GM21515 (cell line): Measurements from ENCODE around the gene SV2C.

Experiments
- ATAC-seq: cut with Tn5 transposase; IDR thresholded peaks from one replicate; pipeline ENCODE4 v1.9.1; 2021; ENCODE audit not compliant: unreplicated experiment

The SV2C gene

DNA sequence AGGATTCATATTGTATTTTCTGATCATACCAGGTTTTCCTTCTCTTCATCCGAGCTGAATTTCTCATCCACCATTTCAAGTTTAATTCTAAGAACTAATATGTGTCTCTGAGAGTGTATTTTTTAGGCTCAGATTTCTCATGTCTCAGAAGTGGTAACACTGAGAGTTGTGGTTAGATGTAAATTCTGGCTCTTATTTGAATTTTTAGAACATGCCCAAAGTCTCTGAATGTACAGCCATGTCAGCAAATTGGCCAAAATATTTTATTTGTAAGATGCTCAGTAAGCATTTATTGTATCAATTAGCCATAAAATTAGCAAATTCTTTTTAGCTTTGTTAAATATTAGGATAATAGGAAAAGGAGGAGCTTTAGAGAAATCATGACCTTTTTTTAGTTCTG lies 16.6 kb downstream of the SV2C start:
- peak; percentile 35 for ATAC-seq

DNA sequence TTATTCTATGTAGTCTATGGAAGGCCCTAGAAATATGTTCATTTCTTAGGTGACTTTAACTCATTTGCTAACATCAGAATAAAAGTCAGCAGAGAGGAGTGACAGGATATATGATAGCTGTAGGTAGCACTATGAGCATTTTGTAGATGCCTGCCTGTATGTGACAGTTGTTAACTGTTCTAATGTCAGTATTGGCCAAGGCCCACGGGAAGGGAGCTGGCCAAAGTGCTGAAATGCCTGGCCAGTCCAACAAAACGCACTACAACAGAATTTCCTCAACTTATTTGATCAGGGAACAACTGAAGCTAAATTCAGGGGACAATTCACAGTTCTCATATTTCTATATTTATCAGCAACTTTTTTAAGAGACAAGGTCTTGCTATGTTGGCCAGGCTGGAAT lies 20.8 kb downstream of the SV2C start:
- ATAC-seq, result no peak

DNA sequence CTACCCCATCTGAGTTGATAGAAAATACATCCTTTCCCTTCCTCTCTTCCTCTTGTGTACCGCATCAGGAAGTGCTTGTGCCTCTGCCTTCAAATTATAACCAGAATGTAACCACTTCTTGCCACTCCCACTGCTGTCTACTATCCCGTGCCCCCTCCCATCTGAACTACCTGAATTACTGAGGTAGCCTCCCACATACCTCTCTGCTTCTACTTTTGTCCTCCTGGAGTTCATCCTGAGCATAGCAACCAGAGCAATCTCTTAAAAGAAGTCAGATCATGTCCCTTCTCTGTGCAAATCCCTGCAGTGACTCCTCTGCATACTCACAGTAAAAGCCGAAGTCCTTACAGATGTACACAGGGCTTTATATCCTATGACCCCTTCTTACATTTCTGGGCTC lies 23.0 kb downstream of the SV2C start:
- no peak for ATAC-seq

DNA sequence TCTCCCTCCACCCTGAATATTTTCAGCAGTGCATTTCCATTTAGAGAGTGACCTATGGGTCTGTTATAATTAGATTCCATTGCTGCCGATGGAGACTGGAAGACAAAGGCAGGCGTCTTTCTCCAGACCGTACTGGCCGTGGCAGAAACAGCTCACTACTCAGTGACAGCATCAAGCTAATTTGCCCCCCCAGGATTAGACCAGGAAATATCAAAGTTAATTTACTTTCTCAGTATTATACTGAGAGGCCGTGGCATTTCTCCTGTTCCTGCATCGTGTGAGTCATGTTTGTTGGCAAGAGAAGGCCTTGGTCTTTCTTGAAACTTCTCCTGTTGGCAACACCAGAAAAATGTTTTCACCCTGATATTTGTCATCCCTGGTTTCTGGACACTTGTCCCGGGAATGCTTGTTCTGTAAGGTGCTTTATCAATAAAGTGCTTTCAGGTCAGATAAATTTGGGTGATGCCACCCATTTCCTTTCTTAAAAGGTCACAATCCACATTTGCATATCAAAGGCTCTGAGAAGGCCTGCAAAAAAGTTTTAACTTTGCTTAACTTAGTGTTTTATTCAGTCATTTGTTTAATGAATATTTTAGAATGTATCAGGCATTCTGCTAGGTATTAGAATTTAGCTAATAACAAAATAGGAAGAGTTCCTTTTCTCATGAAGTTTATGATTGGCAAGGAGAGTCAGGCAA lies 28.4 kb downstream of the SV2C start:
- no peak for ATAC-seq

GRCh38 chr5:76113103-76113502 lies 29.9 kb downstream of the SV2C start:
- no peak for ATAC-seq

DNA sequence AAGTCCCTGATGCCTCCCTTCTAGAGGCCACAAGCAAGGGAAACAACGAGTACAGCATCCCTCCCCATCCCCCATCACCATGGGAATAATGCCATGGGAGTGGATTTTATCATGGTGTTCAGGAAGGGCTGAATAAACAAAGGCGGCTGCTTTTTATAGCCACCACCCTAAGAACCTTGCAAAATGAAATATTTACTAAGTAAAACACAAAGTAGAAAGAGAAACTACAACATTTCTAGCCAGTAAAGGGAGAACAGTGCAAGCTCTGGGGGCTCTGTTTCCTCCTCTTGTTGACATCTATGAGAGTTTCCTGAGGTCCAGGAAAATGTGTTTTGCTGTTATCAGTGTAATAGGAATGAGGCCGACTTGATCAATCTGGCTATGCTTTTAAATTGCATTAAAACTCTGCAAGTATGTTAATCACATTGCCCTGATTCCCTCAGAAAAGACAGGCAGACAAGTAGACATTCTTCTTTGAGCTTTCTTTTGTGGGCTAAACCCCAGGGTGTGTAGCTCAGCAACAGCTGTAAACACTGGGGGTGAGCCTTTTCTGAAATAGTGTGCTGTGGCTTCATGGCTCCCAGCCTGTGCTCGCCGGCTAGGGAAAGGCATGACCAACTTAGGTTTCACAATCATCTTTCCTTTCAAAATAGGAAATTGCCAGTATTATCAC lies 31.1 kb downstream of the SV2C start:
- ATAC-seq, result no peak

DNA sequence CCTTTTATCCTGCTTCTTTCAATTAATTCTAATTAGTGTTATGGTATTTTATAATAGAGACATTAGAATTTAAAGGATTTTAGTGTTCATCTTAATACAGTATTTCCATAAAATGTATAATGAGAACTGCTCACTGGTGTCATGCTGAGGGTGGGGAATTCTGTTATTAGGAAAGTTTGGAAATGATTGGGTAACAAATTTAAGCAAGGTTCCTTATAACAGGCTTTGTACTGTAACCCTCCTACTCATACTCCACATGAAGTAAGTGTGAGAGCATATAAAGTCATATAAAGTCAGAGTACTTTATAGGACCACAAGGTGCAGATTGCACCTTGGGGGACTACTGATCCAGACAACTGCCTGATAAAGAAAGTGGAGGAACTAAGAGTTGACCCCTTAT lies 42.2 kb downstream of the SV2C start:
- no peak for ATAC-seq

- no peak for ATAC-seq
These were observed 42.7 kb downstream of the SV2C start for GRCh38 chr5:76125888-76126287.

DNA sequence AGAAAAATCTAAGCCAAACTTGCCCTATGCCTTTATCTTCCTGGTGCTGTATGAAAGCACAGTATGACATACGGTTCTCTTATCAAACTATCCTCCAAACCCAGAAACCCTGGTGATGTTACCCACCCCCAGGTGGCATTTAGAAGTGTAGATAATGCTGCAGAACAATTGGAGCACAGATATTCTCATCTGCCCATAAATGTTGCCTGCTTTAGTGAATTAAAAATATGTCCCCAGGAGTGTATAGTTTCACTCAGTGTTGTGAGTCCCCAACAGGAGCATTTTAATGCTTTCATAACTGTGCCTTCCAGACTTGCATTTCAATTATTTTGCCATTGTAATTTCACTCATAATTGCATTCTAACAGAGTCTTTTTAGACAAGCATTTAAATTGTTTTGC lies 50.8 kb downstream of the SV2C start:
- ATAC-seq, result no peak

DNA sequence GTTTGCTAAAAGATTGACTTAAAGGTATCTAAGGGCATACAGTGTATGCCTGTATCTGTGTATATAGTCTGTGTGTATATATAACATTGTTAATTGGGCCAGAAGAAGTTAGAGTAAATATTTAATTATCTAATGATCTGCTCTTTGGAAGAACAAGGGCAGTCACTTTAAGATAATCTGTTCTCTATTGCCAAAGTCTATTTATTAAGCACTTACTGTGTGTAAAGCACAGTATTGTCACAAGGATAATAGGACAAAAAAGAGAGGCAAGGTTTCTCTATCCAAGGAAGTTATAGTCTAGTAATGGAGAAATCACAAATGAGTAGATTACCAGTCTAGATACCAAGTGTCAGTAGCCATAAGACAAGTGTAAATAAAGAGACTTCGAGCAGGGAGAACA lies 51.5 kb downstream of the SV2C start:
- ATAC-seq, result no peak

DNA sequence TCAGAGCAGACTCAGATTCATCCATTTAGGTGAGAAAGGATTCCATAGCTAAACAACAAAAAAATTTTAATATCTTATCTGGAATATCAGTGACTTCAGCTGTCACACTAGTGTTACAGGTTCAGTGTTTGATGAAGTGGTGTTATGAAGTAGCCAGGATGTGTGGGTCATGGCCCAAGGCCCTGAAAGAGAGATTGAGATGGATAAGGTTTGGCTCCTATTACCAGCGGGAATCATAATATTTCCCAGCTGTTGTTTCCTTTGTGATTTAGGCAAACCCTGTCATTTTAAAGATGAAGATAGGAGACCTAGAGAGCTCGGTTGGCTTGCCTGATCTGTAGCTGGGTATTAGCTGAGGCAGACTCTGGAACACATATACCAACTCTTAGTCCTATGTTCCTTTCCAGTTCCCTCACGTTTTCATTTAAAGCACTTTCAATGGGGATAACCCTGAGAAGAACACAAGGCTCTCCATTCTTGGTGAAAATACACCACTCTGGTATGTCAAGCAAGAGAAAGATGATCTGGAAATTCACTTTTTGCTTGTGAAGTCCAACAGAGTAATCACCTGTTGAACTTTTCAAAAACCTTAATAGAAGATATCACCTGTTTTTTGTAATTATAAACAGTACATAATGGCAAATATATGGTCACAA lies 54.8 kb downstream of the SV2C start:
- ATAC-seq, result no peak

DNA sequence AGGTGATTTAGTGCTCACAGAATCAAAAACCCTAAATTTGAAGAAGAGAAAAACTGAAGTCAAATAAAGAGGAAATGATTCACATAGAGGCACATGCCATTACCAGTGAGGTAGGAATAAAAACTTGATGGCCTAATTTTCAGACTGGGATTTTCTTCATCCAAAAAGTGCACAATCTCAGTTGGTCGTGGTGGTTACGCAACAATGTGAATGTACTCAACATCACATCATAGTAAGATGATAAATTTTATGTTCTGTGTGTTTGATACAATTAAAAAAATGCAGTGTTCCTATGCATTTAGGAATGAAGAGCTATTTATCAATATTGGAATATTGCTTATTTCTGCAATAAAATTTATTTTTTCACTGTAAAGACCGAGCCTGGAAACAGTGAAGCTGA lies 60.7 kb downstream of the SV2C start:
- no peak for ATAC-seq

GRCh38 chr5:76144513-76145274 lies 61.5 kb downstream of the SV2C start:
- no peak for ATAC-seq

DNA sequence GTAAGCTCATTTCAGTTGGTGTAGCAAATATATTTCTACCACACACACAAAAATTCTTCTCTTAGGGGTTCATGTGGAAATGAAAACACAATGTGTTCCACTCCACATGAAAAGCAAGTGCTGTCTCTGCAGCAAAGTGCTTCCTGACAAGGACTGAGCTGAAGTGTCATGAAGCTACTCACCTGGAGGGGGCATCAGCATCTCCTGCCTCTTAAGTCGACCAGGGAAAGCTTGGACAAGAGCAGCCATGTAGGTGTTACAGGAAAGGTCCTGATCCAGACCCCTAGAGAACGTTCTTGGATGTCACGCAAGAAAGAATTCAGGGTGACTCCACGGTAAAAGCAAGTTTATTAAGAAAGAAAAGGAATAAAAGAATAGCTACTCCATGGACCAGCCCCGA lies 62.8 kb downstream of the SV2C start:
- no peak for ATAC-seq

- ATAC-seq, result no peak
These were observed 66.5 kb downstream of the SV2C start for GRCh38 chr5:76149636-76150035.

DNA sequence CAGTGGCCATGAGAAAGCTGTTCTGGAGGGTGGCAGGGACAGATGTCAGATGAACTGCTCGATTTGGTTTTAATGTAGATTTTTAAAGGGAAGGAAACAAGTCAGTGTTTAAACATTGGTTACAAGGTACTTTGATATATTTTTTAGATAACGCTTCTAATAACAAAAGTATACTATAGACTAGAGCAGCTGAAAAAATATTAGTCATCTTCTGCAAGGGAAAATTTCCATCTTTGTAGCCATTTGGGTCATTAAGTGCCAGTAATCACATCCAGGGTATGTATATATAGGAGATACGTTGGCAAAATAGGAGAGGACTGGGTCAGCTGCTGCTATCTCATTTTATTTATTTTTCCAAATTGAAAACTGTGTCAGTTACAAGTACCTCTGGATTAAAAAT lies 69.0 kb downstream of the SV2C start:
- ATAC-seq, result no peak

- no peak for ATAC-seq
These were observed 69.5 kb downstream of the SV2C start for GRCh38 chr5:76152700-76153099.

DNA sequence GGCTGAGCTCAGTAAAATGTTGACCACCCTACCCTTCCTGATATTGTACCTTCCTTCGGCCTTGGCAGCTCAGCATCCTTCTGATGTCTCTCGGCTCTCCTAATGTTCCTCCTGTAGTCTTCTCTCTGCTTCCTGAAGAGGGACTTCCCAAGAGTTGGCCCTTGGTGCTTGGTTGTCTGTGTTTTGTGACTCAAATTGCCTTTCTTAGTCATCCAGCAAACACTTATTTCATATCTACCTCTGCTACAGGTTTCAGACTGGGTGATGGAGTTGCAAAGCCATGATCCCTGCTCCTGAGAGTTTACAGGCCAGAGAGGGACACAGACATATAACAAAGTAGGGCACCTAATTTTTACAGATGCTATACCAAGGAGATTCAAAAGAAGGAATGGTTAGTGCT lies 70.1 kb downstream of the SV2C start:
- ATAC-seq, result no peak

DNA sequence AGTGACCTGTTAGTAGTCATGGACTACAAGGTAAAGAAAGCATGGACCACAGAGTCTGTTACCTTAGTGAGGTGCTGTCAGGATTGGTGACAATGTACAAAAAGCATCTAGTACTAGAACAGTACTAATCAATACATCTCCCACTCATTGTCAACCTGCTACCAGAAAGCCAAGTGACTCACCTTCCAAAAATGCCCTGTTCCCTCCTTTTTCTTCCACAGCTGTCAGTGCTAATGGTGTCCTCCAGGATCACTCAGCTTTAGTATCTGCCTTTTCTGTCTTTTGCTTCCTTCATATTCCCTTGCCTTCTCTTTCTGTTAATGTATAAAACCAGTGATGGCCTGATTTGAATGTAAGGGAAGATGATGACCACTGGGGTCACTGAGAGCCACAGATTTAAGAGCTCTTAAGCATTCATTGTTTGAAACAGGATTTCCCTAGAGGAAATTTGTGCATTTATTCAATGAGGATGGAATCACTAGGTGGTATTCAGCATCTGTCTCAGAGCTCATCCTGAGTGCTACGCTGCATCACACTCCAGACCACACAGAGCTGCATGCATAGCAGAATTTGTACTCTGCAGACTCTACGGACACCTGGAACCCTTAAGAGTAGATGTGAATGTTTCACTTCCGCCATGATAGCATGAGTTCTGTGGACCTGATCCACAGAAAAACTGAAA lies 71.0 kb downstream of the SV2C start:
- no peak for ATAC-seq

- no peak for ATAC-seq
These were observed 72.4 kb downstream of the SV2C start for GRCh38 chr5:76155536-76155935.

DNA sequence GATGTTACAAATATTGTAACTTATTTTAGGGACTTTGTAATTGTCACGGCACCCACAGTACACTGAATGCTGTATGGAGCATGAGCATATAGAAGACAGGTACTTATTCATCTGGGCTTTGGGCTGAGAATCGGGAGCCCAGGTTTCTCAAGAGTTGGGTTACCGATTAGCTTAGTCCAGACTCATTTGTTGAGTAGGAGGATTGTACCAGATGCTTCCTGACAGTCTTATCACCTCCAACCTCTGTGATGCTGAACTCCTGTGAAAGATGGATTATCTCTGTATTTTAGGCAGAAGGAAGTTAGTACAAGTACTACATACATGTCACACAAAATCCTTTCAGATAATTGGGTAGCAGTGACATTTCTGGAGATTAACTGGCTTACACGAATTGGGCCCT lies 79.2 kb downstream of the SV2C start:
- ATAC-seq, result no peak
